Left lobe of liver (tissue), 2 donors: ENCODE results near the gene ADTRP. TPM values are rescaled to one million over a fixed set of nuclear protein-coding genes. Genes with fewer than 3 reads are reported as not detected.

Experiments
- ATAC-seq: fragments of 200-7000 bp; cut with Tn5 transposase; one replicate; pipeline ENCODE4 v1.9.1; 2020; ENCODE audit warnings: mild to moderate bottlenecking, moderate library complexity
- DNase-seq: peaks from one replicate; pipeline ENCODE4 v3.0.0-alpha.2; 2020; ENCODE audit warnings: low spot score
- total RNA-seq: library from RNA; stranded (reverse); gene quantifications from one replicate; pipeline ENCODE4 v1.2.1, GENCODE V29; 2021
- donor health status: DM: no; HTN: no; CAD: no; lungs with moderate emphysema.
- donor health status: DM: no; HTN: yes; CAD: no.

The ADTRP gene
- 0.25 TPM for total RNA-seq

- ATAC-seq (peak; percentile 48), DNase-seq (no peak)
These were observed at the start of gene ADTRP for GRCh38 chr6:11778648-11779328. TSS of gene ADTRP (minus strand) at chr6:11778803. CDS start at chr6:11778759, 44 bp downstream.

- DNase-seq (no peak), ATAC-seq (no peak)
These were observed 48.2 kb upstream of the ADTRP start for GRCh38 chr6:11826779-11827178.

GRCh38 chr6:11824986-11825385 lies 46.4 kb upstream of the ADTRP start:
- DNase-seq (no peak), ATAC-seq (no peak)

GRCh38 chr6:11822346-11822745 lies 43.7 kb upstream of the ADTRP start:
- ATAC-seq, result peak; percentile 96

DNA sequence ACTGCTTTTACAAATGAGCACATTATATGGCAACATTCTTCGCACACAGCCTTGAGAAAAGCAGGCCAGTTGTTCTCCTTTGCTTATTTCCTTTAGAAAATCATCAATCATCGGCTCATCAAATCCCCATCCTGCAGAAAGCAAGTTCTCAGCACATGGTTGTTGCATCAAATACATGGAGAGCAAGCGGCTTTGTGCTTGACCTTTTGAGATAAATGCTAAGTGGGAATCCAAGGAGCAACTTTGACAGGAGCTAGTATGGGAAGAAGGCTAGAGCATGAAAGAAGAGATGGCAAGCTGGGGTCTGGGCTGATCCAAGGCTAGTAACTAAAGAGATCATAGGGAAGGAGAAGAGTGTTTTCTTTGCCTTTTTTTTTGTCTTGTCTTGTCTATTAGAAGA lies 43.2 kb upstream of the ADTRP start:
- DNase-seq, result no peak
- ATAC-seq, result no peak

More at GRCh38 chr6:11822346-11822745, 43.7 kb upstream of the ADTRP start:
- DNase-seq, result no peak

- ATAC-seq, result no peak
- DNase-seq, result no peak
These were observed 42.2 kb upstream of the ADTRP start for GRCh38 chr6:11820821-11821220.

GRCh38 chr6:11819486-11819885 lies 40.9 kb upstream of the ADTRP start:
- no peak for DNase-seq
- ATAC-seq, result no peak

DNA sequence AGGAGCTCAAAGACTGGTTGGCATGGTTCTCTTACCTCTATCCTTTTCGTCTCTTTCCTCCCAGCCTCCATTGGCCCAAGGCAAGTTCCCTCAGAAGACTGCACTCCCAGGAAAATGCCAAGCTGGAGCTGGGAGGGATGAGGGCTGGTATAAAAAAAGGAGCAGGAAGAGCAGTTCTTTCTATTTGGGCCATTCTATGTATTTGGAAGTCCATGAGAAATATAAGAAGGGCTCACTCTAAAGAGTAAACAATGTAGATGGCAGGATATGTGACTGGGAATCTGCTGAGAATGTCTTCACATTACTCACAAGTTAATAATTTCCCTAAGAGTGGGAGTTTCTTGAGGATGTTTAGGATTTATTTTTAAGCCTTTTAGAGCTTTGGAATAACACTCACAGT lies 36.6 kb upstream of the ADTRP start:
- DNase-seq (no peak), ATAC-seq (no peak)

- DNase-seq, result no peak
- ATAC-seq, result no peak
These were observed 36.2 kb upstream of the ADTRP start for GRCh38 chr6:11814819-11815218.

GRCh38 chr6:11814106-11814505 lies 35.5 kb upstream of the ADTRP start:
- no peak for ATAC-seq
- DNase-seq, result no peak

DNA sequence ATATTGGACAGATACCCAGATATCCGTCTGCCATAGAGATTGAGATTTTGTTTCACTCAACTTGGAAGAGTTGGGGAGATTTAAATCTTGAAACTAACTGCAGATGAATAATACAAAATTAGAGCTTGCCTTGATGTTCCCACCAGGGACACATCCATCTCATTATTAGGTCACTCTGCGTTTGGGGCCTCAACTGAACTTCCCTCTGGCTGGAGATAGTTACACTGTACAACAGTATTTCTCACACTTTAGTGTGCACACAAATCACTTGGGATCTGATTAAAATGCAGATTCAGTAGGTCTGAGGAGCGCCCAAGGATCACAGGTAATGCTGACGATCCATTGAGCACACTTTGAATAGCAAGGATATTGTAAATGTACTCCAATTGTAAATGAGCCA lies 35.0 kb upstream of the ADTRP start:
- ATAC-seq, result no peak

GRCh38 chr6:11812951-11813350 lies 34.3 kb upstream of the ADTRP start:
- DNase-seq (no peak), ATAC-seq (no peak)

More for the DNA sequence above, 35.0 kb upstream of the ADTRP start:
- DNase-seq, result no peak

- no peak for DNase-seq
- ATAC-seq, result no peak
These were observed 33.8 kb upstream of the ADTRP start for GRCh38 chr6:11812439-11812838.

DNA sequence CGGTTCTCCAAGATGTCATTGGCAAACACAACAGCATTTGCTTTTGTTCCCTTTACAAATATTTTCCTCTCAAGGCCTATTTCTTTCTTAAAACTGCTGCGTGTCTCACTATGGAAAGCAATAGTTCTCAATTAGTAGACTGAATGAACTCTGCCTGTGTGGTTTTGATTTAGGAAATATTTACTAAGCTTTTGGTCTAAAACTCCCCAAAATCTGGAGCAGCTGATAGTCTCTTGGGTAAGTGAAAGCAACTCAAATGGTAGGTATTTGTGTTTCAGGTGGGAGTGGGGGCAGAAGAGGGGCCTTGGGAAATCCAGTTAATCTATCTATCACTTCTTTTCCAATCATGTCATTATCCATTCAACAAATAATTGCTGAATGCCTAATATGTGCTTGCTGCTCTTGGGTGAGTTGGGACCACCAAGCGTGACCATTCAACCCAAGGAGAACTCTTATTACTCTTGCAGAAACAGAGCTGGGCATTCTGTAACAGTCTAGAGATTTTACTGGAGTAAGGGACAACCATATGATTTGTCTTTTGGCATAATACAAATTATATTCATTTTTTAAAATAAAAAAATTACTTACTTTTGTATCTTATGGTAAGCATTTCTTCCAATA lies 33.2 kb upstream of the ADTRP start:
- DNase-seq, result no peak
- no peak for ATAC-seq

- ATAC-seq (no peak), DNase-seq (no peak)
These were observed 32.4 kb upstream of the ADTRP start for GRCh38 chr6:11810854-11811643.

GRCh38 chr6:11810039-11810541 lies 31.5 kb upstream of the ADTRP start:
- ATAC-seq, result peak; percentile 89
- DNase-seq, result peak; percentile 77

DNA sequence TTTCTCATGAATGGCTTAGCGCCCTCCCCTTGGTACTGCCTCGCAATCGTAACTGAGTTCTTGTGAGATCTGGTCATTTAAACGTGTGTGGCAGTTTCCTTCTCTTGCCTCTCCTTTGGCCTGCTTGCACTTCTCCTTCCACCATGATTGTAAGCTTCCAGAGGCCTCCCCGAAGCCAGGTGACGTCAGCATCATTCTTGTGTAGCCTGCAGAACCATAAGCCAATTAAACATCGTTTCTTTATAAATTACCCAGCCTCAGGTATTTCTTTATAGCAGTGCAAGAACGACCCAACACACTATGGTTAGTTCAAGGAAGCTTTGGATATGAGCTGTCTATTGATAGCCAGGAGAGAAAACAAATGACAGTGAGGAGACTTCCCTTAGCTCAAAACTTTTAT lies 29.5 kb upstream of the ADTRP start:
- ATAC-seq (no peak), DNase-seq (no peak)

DNA sequence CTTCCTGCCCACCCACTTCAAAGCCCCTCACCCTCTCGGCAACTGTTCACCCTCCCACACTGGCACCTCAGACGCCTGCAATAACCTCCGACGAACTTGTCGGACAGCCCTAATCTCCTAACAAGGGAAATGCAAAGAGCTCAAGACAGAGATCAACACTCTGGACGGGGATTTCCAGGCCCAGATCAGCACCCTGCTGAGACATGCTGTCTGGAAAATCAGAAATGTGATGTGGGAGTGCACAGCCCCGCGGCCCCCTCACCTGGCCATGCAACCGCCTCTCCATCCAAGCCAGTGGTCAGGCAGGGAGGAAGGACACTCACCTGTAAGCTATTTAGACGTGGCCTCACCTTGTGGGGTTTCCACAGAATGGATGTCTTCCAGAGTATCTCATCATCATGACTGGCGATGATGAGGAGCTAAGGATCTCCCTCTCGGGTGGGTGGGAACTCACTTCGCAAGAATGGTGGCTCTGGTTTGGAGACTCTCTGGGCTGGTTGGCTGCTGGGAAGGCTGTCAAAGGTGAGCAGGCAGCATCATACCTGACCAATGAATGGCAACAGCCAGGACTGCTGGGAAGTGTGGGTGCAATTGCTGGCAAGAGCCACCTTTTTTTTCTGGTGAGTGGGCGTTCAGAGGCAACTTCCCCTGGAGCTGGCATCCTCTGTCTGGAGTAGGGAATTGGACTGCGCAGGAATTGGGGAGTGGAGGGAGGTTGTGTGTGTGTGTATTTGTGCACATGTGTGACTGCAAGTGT lies 28.1 kb upstream of the ADTRP start:
- ATAC-seq (no peak), DNase-seq (no peak)

- ATAC-seq, result no peak
- no peak for DNase-seq
These were observed 26.9 kb upstream of the ADTRP start for GRCh38 chr6:11805259-11806053.

DNA sequence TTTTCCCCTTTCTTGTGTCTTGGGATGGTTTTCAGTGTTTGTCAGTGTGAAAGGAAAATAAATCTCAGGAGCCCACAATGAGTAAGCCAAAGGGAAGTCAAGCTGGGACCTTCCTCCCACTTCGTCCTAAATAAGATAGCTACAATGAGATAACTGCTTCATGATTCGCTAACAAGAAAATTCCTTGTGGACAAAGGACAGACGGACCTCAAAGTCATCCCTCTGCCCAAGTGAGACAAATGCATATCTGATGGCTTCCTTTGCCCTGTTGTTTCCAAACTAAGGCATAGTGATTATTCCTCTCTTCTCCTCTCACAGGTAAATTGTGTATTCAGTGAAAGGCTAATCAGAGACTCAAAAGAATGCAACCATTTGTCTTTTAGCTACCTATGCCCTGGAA lies 26.1 kb upstream of the ADTRP start:
- DNase-seq (no peak), ATAC-seq (no peak)
